IPS-NIHi7 (cell line): ENCODE results near the gene NOL11.
"Not testable (repeated sequence)": the region's sequence is repeated elsewhere in the genome, so short reads cannot be mapped to it uniquely, and the experiment has no call there.

Source experiments
- DNase-seq: peaks from one replicate; pipeline ENCODE4 v3.0.0; 2012; ENCODE audit warnings: mixed read lengths; ENCODE audit errors: extremely low spot score

NOL11 gene

GRCh38 chr17:67717624-67718324 lies at the start of gene NOL11:
Gene NOL11, plus strand, starts transcription at chr17:67717936. Its CDS starts 12 bp downstream, at chr17:67717948.
- DNase-seq = peak; percentile 99

- no peak for DNase-seq
These were observed 46.2 kb upstream of the NOL11 start for GRCh38 chr17:67671493-67671892.

GRCh38 chr17:67672592-67673335 lies 45.0 kb upstream of the NOL11 start:
- DNase-seq = no peak

GRCh38 chr17:67675481-67675880 lies 42.3 kb upstream of the NOL11 start:
- DNase-seq = no peak

- no peak for DNase-seq
These were observed 41.4 kb upstream of the NOL11 start for GRCh38 chr17:67676305-67676704.

GRCh38 chr17:67678414-67678813 lies 39.3 kb upstream of the NOL11 start:
- DNase-seq = no peak

- no peak for DNase-seq
These were observed 38.5 kb upstream of the NOL11 start for GRCh38 chr17:67679225-67679624.

GRCh38 chr17:67679721-67680120 lies 38.0 kb upstream of the NOL11 start:
- no peak for DNase-seq

- no peak for DNase-seq
These were observed 37.1 kb upstream of the NOL11 start for GRCh38 chr17:67680445-67681224.

GRCh38 chr17:67682196-67682595 lies 35.5 kb upstream of the NOL11 start:
- DNase-seq = no peak

- no peak for DNase-seq
These were observed 32.4 kb upstream of the NOL11 start for GRCh38 chr17:67685351-67685750.

GRCh38 chr17:67686241-67686640 lies 31.5 kb upstream of the NOL11 start:
- no peak for DNase-seq

- no peak for DNase-seq
These were observed 30.2 kb upstream of the NOL11 start for GRCh38 chr17:67687511-67687910.

GRCh38 chr17:67689534-67690177 lies 28.1 kb upstream of the NOL11 start:
- peak; percentile 72 for DNase-seq

- no peak for DNase-seq
These were observed 23.9 kb upstream of the NOL11 start for GRCh38 chr17:67693811-67694210.

GRCh38 chr17:67696347-67696746 lies 21.4 kb upstream of the NOL11 start:
- no peak for DNase-seq

- DNase-seq = no peak
These were observed 20.8 kb upstream of the NOL11 start for GRCh38 chr17:67696853-67697498.

GRCh38 chr17:67700037-67700724 lies 17.6 kb upstream of the NOL11 start:
- DNase-seq = no peak

- no peak for DNase-seq
These were observed 17.0 kb upstream of the NOL11 start for GRCh38 chr17:67700725-67701119.

GRCh38 chr17:67702861-67703260 lies 14.9 kb upstream of the NOL11 start:
- not testable (repeated sequence) for DNase-seq

GRCh38 chr17:67707442-67707841 lies 10.3 kb upstream of the NOL11 start:
- DNase-seq = no peak
